Measurements from ENCODE around the gene APP.

The APP gene

GRCh38 chr21:26144031-26144430, 26.5 kb downstream of the APP start:
- no peak for DNase-seq (ENCODE audit: low read depth, low spot score)
- TF ChIP-seq CTCF (IDR thresholded peaks at IDR 0.05; ENCODE audit: low read depth, low read length): no peak
- in situ Hi-C loops (cut with HindIII; ENCODE audit: low sequenced_read_pairs): no loop called here
- no peak overlapping the region for H3K4me3 ChIP-seq (ENCODE audit: low read depth, low read length)

- in situ Hi-C loops (cut with HindIII; ENCODE audit: low sequenced_read_pairs): no loop called here
- no peak for DNase-seq (ENCODE audit: low read depth, low spot score)
- H3K4me3 ChIP-seq (ENCODE audit: low read depth, low read length): no peak overlapping the region
Measured at GRCh38 chr21:26142363-26142762, 28.2 kb downstream of the APP start.

GRCh38 chr21:26140926-26141325, 29.6 kb downstream of the APP start:
- DNase-seq (ENCODE audit: low read depth, low spot score): no peak
- TF ChIP-seq CTCF (IDR thresholded peaks at IDR 0.05; ENCODE audit: low read depth, low read length): no peak
- no peak overlapping the region for H3K4me3 ChIP-seq (ENCODE audit: low read depth, low read length)
- in situ Hi-C loops (cut with HindIII; ENCODE audit: low sequenced_read_pairs): no loop called here

More at GRCh38 chr21:26142363-26142762, 28.2 kb downstream of the APP start:
- no peak for TF ChIP-seq CTCF (IDR thresholded peaks at IDR 0.05; ENCODE audit: low read depth, low read length)

GRCh38 chr21:26140164-26140579, 30.4 kb downstream of the APP start:
- DNase-seq (ENCODE audit: low read depth, low spot score): peak; percentile 97
- no peak for TF ChIP-seq CTCF (IDR thresholded peaks at IDR 0.05; ENCODE audit: low read depth, low read length)
- in situ Hi-C loops (cut with HindIII; ENCODE audit: low sequenced_read_pairs): no loop called here
- no peak overlapping the region for H3K4me3 ChIP-seq (ENCODE audit: low read depth, low read length)

GRCh38 chr21:26138615-26139257, 31.8 kb downstream of the APP start:
- DNase-seq (ENCODE audit: low read depth, low spot score): no peak
- TF ChIP-seq CTCF (IDR thresholded peaks at IDR 0.05; ENCODE audit: low read depth, low read length): no peak
- no peak overlapping the region for H3K4me3 ChIP-seq (ENCODE audit: low read depth, low read length)
- in situ Hi-C loops (cut with HindIII; ENCODE audit: low sequenced_read_pairs): no loop called here

GRCh38 chr21:26137379-26138060, 33.0 kb downstream of the APP start:
- no peak for TF ChIP-seq CTCF (IDR thresholded peaks at IDR 0.05; ENCODE audit: low read depth, low read length)
- in situ Hi-C loops (cut with HindIII; ENCODE audit: low sequenced_read_pairs): no loop called here
- DNase-seq (ENCODE audit: low read depth, low spot score): peak; percentile 35
- H3K4me3 ChIP-seq (ENCODE audit: low read depth, low read length): no peak overlapping the region

Measured in astrocyte of the spinal cord (primary cell).